GM13977 (cell line): ENCODE results near the gene CPVL.

Experiments
- DNase-seq: peaks from one replicate; pipeline ENCODE4 v3.0.0; 2012; ENCODE audit warnings: low spot score
- in situ Hi-C: fragments of 300-500 bp; cut with MboI; formaldehyde crosslinking; loops from one replicate; pipeline ENCODE4 v1.12.0; 2022; ENCODE audit warnings: low sequenced_read_pairs, low pct_unique_long_range_greater_than_20kb, mixed read lengths, inconsistent platforms; ENCODE audit not compliant: unreplicated experiment
- TF ChIP-seq, protein P1 (sequence below): IDR thresholded peaks from 2 replicates; pipeline ENCODE4 v1.5.1; 2012; ENCODE audit warnings: mild to moderate bottlenecking, control low read depth; ENCODE audit not compliant: insufficient read depth; ENCODE audit errors: extremely low read depth, missing control alignments

The CPVL gene

DNA sequence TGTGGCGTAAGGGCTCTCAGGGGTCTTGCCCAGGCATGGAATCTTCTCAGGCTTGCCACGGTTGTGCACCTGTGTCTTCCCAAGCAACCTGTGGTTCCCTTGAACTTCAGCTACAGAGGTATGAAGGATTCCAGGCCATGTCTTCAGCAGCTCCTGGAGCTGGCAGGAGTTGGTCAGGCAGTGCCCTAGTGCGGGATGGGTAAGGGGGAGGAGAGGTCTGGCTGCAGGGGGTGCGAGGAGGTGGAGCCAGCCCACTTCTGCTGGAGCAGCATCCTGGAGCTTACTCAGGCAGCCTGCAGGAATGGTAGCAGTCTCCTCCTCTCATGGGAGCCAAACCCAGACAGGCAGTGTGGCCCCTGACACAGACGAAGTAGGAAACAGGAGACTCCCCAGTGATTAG, 184.4 kb downstream of the CPVL start:
- DNase-seq = no peak
- TF ChIP-seq, protein P1, sequence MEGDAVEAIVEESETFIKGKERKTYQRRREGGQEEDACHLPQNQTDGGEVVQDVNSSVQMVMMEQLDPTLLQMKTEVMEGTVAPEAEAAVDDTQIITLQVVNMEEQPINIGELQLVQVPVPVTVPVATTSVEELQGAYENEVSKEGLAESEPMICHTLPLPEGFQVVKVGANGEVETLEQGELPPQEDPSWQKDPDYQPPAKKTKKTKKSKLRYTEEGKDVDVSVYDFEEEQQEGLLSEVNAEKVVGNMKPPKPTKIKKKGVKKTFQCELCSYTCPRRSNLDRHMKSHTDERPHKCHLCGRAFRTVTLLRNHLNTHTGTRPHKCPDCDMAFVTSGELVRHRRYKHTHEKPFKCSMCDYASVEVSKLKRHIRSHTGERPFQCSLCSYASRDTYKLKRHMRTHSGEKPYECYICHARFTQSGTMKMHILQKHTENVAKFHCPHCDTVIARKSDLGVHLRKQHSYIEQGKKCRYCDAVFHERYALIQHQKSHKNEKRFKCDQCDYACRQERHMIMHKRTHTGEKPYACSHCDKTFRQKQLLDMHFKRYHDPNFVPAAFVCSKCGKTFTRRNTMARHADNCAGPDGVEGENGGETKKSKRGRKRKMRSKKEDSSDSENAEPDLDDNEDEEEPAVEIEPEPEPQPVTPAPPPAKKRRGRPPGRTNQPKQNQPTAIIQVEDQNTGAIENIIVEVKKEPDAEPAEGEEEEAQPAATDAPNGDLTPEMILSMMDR = no peak
- in situ Hi-C loops = no loop called here

DNA sequence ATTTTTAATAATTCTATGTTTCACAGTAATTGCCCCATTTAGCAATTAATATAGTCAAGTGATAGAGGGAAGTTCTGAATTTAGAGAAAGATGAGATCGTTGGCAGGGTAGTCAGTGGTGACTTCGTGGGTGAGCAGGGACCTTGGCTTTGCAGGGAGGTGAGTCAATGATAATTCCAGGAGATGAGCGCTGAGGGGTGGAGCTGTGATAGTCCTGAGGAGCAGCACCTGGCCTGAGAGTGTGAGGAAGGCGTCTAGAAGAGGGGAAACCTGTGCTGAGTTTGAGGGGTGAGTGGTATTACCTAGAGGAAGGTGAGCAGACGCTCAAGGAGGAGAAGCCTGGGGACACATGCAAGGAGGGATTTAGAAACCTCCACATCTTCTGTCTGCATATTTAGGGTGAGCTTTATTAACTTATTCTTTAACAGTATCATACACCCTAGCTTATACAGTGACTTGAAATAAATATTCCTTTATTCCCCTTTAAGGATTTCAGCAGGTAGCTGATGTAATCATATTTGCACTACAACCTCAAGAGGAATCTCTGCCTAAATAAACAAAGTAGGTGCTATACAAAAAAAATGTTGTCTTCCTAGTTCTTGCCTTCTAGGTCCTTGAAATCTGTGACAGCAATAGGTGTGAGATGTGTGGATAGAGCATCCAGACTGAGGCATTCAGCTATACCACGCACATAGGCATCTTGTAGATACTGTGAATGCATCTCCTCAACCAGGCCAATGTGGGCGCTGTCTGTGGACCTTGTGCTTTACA, 186.1 kb downstream of the CPVL start:
- TF ChIP-seq, protein P1 = no peak
- in situ Hi-C loops = no loop called here
- no peak for DNase-seq

DNA sequence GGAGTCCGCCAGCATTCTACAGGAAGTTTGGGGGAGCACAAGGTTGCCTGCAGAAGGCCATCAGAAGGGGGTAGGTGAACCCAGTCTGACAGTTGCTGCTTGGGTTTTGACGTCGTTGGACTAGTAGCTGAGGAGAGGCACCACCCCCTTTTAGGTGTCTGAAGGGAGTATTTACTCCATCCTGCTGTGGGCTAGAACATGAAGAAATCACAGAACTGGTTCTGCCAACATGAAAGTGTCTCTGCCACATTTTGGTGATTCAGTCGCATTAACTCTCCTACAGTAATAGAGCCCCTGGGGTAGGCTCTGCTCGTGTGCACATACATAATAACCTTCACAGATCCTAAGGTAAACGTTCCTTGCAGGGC, 187.4 kb downstream of the CPVL start:
- TF ChIP-seq, protein P1 = no peak
- DNase-seq = no peak
- in situ Hi-C loops = no loop called here

DNA sequence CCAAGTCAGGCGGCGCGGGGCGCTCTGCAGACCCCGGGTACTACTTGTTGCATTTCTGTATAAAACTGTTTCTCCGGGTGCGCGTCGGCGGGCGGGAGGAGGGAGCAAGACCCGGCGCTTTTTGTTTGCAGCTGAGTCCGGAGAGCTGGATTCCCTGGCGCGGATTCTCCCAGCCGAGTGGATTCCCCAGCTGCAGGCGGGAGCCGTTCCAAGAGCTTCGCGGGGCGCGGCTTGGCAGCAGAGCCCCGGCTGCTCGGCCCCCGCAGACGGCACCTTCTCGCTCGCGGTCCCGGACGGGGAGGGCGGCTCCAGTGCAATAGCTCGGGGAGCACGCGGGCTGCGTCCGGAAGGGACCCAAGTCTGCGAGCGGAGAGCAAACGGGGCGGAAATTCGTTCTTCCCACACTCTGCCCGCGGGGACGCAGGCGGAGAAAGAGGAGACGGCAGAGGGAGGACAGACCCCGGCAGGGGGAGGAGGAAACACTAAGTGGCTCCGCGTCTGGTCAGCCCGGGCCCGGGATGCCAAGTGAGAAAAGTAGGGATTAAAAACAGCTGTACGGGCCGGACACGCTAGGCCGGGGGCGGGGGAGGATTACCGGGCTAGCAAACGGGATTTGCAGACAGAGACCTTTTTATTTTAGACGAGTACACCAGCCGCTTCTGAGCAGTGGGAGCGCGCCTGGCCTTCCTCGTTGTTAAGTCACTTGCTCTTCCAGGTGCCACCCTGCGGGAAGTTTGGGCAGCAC, 187.9 kb downstream of the CPVL start, which contains the start of gene TRIL:
TRIL (minus strand) TSS at position 96 of the 745 bp plus-strand sequence. CDS start 284 bp downstream, outside the sequence.
- in situ Hi-C loops = no loop called here
- DNase-seq = peak; percentile 30
- TF ChIP-seq, protein P1 = no peak

DNA sequence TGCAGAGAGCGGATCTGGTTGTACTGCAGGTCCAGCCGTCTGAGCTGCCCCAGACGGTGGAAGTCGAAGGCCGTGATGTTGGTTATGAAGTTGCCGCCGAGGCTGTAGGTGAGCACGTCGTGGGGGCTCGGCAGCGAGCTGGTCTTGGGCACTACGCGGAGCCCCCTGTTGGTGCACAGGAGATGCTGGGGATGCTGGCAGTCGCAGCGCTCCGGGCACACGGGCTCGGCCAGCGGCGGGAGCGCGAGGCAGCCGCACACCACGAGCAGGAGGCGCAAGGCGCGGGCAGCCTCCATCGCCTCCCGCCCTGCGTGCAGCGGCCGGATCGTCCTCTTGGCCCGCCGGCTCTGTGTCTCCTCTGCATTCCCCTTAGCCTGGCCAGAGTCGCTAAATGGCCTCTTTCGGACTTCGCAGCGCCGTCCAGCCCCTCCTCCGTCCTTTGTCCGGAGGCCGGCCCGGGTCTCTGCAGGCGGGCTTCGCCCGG, 188.5 kb downstream of the CPVL start:
- in situ Hi-C loops = no loop called here
- TF ChIP-seq, protein P1 = no peak
- peak; percentile 45 for DNase-seq

DNA sequence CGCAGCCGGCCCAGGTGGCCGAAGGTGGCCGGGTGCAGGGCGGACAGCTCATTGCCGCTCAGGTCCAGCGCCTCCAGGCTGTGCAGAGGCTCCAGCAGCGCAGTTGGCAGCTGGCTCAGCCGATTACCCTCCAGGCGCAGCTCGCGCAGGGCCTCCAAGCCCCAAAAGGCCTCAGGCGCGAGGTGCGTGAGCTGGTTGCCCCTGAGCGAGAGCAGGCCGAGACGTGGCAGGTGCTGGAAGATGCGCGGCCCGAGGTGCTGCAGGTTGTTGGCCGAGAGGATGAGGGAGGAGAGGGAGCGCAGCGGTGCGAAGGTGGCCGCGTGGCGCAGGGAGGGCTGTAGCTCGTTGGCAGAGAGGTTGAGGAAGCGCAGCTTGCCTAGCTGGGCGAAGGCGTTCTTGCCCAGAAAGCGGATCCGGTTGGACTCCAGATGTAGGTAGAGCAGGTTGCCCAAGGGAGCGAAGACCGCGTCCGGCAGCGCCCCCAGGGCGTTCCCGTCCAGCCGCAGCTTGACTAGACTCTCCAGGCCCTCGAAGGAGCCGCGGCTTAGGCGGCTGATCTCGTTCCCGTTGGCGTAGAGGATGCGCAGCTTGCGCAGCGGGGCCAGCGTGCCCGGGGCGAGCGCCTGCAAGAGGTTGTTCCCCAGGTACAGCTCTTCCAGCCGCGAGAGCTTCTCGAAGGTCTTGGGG, 189.1 kb downstream of the CPVL start:
- TF ChIP-seq, protein P1 = no peak
- in situ Hi-C loops = no loop called here
- peak; percentile 43 for DNase-seq
